GM12865 (cell line): ENCODE data around the gene PLD1.

Experiments used
- DNase-seq: peaks from one replicate; pipeline ENCODE4 v3.0.0; 2010; ENCODE audit warnings: low read depth
- H3K4me3 ChIP-seq: 2 replicates; pipeline ENCODE4 v1.5.1; 2011; ENCODE audit warnings: mild to moderate bottlenecking, low read depth, low read length, control low read depth
- CTCF ChIP-seq: IDR thresholded peaks from 2 replicates; pipeline ENCODE4 v1.5.1; 2011; ENCODE audit warnings: low read length, control low read depth, low read depth, inconsistent platforms; ENCODE audit not compliant: insufficient read depth; ENCODE audit errors: missing control alignments

The PLD1 gene

GRCh38 chr3:171598990-171599389 lies 211.3 kb downstream of the PLD1 start:
- no peak for DNase-seq
- H3K4me3 ChIP-seq = no peak overlapping the region
- no peak for TF ChIP-seq CTCF

GRCh38 chr3:171592786-171593185 lies 217.5 kb downstream of the PLD1 start:
- TF ChIP-seq CTCF = no peak
- no peak for DNase-seq
- H3K4me3 ChIP-seq = no peak overlapping the region

- no peak for TF ChIP-seq CTCF
- no peak overlapping the region for H3K4me3 ChIP-seq
- DNase-seq = no peak
Observed at GRCh38 chr3:171591070-171591469, 219.2 kb downstream of the PLD1 start.

- TF ChIP-seq CTCF = no peak
- no peak overlapping the region for H3K4me3 ChIP-seq
- DNase-seq = no peak
Observed at GRCh38 chr3:171586274-171586673, 224.0 kb downstream of the PLD1 start.

- H3K4me3 ChIP-seq = no peak overlapping the region
- no peak for TF ChIP-seq CTCF
- DNase-seq = no peak
Observed at GRCh38 chr3:171585039-171585438, 225.2 kb downstream of the PLD1 start.

GRCh38 chr3:171584100-171584499 lies 226.2 kb downstream of the PLD1 start:
- DNase-seq = no peak
- no peak for TF ChIP-seq CTCF
- H3K4me3 ChIP-seq = no peak overlapping the region

GRCh38 chr3:171574556-171575240 lies 235.6 kb downstream of the PLD1 start:
- DNase-seq = no peak
- TF ChIP-seq CTCF = no peak
- peak overlapping the region; percentile 18; the same call in 1 of the 2 replicates for H3K4me3 ChIP-seq
